ENCODE measurements around the gene SEMA6A. TPM values are rescaled to one million over a fixed set of nuclear protein-coding genes. Genes with fewer than 3 reads are reported as not detected.

Gene SEMA6A
- total and polyA plus RNA-seq, 2 experiments from 2014 or later: 233 to 400 TPM

DNA sequence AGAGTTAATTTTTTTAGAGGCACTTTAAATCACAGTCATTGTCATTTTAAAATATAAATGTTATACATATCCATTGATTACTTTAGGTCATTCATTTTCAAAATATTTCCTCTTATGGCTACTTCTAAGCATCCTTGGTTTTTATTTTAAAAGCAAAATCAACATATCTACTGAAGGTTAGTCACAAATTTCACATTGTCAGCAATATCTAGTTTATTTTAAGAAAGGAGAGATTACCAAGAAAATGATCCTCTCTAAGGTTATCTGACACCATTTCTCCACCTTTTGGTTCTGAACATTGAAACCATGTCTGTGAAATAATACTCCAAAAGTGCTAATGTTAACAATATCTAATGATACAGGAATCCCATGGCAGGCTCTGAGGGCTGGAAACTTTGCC lies 24.5 kb downstream of the SEMA6A start:
- Mint-ChIP-seq H3K27me3 (ENCODE audit: insufficient read depth, low read depth, poor library complexity) (peaks cover 4% of the 10 kb centered on the region), H3K4me1 (peaks cover 49% of the 10 kb centered on the region), H3K27ac (no peak overlapping the region), H3K9me3 (peaks cover 18% of the 10 kb centered on the region), H3K4me3 (no peak overlapping the region), H3K36me3 (ENCODE audit: low read depth) (peaks cover 43% of the 10 kb centered on the region)
- Histone ChIP-seq H3K36me3 (ENCODE audit: insufficient read depth) (peaks cover 14% of the 10 kb centered on the region), H3F3A (replicated peaks; ENCODE audit: low read depth) (no peaks in the 10 kb centered on the region; the same call in 1 of the 2 replicates), H3K79me2 (replicated peaks; ENCODE audit: insufficient read depth) (peaks cover 100% of the 10 kb centered on the region), H3K27ac (ENCODE audit: low read depth) (no peak overlapping the region), H3K4me3 (no peak overlapping the region), H3K4me1 (ENCODE audit: insufficient read depth) (peaks cover 57% of the 10 kb centered on the region), H3K27me3 (ENCODE audit: insufficient read depth) (no peaks in the 10 kb centered on the region), H3K4me2 (peak overlapping the region; percentile 58), H4K20me1 (replicated peaks; ENCODE audit: insufficient read depth) (peaks cover 89% of the 10 kb centered on the region), H2AFZ (no peak overlapping the region), H3K9me2 (ENCODE audit: insufficient read depth) (no peaks in the 10 kb centered on the region)
- TF ChIP-seq, protein P1, sequence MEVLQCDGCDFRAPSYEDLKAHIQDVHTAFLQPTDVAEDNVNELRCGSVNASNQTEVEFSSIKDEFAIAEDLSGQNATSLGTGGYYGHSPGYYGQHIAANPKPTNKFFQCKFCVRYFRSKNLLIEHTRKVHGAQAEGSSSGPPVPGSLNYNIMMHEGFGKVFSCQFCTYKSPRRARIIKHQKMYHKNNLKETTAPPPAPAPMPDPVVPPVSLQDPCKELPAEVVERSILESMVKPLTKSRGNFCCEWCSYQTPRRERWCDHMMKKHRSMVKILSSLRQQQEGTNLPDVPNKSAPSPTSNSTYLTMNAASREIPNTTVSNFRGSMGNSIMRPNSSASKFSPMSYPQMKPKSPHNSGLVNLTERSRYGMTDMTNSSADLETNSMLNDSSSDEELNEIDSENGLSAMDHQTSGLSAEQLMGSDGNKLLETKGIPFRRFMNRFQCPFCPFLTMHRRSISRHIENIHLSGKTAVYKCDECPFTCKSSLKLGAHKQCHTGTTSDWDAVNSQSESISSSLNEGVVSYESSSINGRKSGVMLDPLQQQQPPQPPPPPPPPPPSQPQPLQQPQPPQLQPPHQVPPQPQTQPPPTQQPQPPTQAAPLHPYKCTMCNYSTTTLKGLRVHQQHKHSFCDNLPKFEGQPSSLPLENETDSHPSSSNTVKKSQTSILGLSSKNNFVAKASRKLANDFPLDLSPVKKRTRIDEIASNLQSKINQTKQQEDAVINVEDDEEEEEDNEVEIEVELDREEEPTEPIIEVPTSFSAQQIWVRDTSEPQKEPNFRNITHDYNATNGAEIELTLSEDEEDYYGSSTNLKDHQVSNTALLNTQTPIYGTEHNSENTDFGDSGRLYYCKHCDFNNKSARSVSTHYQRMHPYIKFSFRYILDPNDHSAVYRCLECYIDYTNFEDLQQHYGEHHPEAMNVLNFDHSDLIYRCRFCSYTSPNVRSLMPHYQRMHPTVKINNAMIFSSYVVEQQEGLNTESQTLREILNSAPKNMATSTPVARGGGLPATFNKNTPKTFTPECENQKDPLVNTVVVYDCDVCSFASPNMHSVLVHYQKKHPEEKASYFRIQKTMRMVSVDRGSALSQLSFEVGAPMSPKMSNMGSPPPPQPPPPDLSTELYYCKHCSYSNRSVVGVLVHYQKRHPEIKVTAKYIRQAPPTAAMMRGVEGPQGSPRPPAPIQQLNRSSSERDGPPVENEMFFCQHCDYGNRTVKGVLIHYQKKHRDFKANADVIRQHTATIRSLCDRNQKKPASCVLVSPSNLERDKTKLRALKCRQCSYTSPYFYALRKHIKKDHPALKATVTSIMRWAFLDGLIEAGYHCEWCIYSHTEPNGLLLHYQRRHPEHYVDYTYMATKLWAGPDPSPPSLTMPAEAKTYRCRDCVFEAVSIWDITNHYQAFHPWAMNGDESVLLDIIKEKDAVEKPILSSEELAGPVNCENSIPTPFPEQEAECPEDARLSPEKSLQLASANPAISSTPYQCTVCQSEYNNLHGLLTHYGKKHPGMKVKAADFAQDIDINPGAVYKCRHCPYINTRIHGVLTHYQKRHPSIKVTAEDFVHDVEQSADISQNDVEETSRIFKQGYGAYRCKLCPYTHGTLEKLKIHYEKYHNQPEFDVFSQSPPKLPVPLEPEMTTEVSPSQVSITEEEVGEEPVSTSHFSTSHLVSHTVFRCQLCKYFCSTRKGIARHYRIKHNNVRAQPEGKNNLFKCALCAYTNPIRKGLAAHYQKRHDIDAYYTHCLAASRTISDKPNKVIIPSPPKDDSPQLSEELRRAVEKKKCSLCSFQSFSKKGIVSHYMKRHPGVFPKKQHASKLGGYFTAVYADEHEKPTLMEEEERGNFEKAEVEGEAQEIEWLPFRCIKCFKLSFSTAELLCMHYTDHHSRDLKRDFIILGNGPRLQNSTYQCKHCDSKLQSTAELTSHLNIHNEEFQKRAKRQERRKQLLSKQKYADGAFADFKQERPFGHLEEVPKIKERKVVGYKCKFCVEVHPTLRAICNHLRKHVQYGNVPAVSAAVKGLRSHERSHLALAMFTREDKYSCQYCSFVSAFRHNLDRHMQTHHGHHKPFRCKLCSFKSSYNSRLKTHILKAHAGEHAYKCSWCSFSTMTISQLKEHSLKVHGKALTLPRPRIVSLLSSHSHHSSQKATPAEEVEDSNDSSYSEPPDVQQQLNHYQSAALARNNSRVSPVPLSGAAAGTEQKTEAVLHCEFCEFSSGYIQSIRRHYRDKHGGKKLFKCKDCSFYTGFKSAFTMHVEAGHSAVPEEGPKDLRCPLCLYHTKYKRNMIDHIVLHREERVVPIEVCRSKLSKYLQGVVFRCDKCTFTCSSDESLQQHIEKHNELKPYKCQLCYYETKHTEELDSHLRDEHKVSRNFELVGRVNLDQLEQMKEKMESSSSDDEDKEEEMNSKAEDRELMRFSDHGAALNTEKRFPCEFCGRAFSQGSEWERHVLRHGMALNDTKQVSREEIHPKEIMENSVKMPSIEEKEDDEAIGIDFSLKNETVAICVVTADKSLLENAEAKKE (CRISPR knock-in tag; IDR thresholded peaks at IDR 0.05): no peak
- TF ChIP-seq ZNF331 (CRISPR knock-in tag; IDR thresholded peaks at IDR 0.05; ENCODE audit: low read depth): no peak
- TF ChIP-seq, protein P2, sequence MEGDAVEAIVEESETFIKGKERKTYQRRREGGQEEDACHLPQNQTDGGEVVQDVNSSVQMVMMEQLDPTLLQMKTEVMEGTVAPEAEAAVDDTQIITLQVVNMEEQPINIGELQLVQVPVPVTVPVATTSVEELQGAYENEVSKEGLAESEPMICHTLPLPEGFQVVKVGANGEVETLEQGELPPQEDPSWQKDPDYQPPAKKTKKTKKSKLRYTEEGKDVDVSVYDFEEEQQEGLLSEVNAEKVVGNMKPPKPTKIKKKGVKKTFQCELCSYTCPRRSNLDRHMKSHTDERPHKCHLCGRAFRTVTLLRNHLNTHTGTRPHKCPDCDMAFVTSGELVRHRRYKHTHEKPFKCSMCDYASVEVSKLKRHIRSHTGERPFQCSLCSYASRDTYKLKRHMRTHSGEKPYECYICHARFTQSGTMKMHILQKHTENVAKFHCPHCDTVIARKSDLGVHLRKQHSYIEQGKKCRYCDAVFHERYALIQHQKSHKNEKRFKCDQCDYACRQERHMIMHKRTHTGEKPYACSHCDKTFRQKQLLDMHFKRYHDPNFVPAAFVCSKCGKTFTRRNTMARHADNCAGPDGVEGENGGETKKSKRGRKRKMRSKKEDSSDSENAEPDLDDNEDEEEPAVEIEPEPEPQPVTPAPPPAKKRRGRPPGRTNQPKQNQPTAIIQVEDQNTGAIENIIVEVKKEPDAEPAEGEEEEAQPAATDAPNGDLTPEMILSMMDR (conservative IDR thresholded peaks at IDR 0.05; ENCODE audit: low read depth in 2 of 2): no peak
- DNase-seq (ENCODE audit: low spot score) (no peak), ATAC-seq (no peak)

DNA sequence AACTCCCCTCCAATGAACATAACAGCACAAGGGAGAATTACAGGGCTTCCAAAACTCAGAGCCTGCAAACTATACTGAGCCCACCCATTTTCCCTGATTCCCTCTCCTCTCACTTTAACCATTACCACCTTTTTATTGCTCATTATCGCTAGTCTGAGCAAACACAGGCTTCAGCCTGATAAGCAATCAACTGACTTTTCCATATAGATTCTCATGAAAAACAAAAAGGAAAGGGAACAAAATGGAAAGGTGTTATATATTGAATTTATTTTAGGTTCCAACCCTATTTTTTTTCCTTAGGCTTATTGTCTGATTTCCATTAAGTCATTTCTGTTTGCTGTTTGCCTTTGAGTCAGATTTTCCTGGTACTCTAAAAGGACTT lies 27.9 kb downstream of the SEMA6A start:
- H3K4me1 Mint-ChIP-seq: peaks cover 36% of the 10 kb centered on the region
- no peak overlapping the region for H3K27ac Mint-ChIP-seq
- Histone ChIP-seq H3F3A (replicated peaks; ENCODE audit: low read depth) (no peaks in the 10 kb centered on the region; the same call in 1 of the 2 replicates), H3K9me2 (ENCODE audit: insufficient read depth) (no peaks in the 10 kb centered on the region), H3K79me2 (replicated peaks; ENCODE audit: insufficient read depth) (peaks cover 100% of the 10 kb centered on the region), H4K20me1 (replicated peaks; ENCODE audit: insufficient read depth) (peaks cover 86% of the 10 kb centered on the region), H2AFZ (no peak overlapping the region), H3K27me3 (ENCODE audit: insufficient read depth) (no peaks in the 10 kb centered on the region), H3K4me2 (no peak overlapping the region), H3K4me1 (ENCODE audit: insufficient read depth) (peaks cover 45% of the 10 kb centered on the region), H3K36me3 (ENCODE audit: insufficient read depth) (peaks cover 14% of the 10 kb centered on the region), H3K27ac (ENCODE audit: low read depth) (no peak overlapping the region), H3K4me3 (no peak overlapping the region)
- peaks cover 22% of the 10 kb centered on the region for H3K9me3 Mint-ChIP-seq
- ATAC-seq: no peak
- no peak overlapping the region for H3K4me3 Mint-ChIP-seq
- peaks cover 7% of the 10 kb centered on the region for H3K27me3 Mint-ChIP-seq (ENCODE audit: insufficient read depth, low read depth, poor library complexity)
- peaks cover 52% of the 10 kb centered on the region for H3K36me3 Mint-ChIP-seq (ENCODE audit: low read depth)
- DNase-seq (ENCODE audit: low spot score): no peak
- no peak for TF ChIP-seq EZH2phosphoT487 (IDR thresholded peaks at IDR 0.05; ENCODE audit: unreplicated experiment)
- TF ChIP-seq, protein P1 (CRISPR knock-in tag; IDR thresholded peaks at IDR 0.05): no peak

Data from GM23338 (cell line).